OCI-LY1 (cell line): Measurements from ENCODE around the gene TNIP2.

Source experiments
- H2AFZ ChIP-seq: fragments of 200-600 bp; sonication (generic), shearing (Covaris generic); 2 replicates; pipeline ENCODE4 v1.6.0; 2014; ENCODE audit warnings: antibody characterized with exemption, mild to moderate bottlenecking, low read length
- H3F3A ChIP-seq: fragments of 200-600 bp; sonication (generic), shearing (Covaris generic); 2 replicates; pipeline ENCODE4 v1.6.0; 2014; ENCODE audit warnings: mild to moderate bottlenecking, antibody characterized with exemption, low read length, moderate library complexity; ENCODE audit not compliant: insufficient read depth
- H3K27ac ChIP-seq: fragments of 200-600 bp; sonication (generic); 2 replicates; pipeline ENCODE4 v1.5.1; 2014; ENCODE audit warnings: low read length, mixed run types, mild to moderate bottlenecking, low read depth; ENCODE audit not compliant: poor library complexity, severe bottlenecking
- H3K27me3 ChIP-seq: fragments of 200-600 bp; sonication (generic); 2 replicates; pipeline ENCODE4 v1.6.0; 2014; ENCODE audit warnings: antibody characterized with exemption, mild to moderate bottlenecking, low read length, moderate library complexity; ENCODE audit not compliant: insufficient read depth
- H3K36me3 ChIP-seq: fragments of 200-600 bp; sonication (generic); 2 replicates; pipeline ENCODE4 v1.6.1; 2014; ENCODE audit warnings: mild to moderate bottlenecking, antibody characterized with exemption, low read length, moderate library complexity, mixed read lengths; ENCODE audit not compliant: insufficient read depth
- H3K4me1 ChIP-seq: fragments of 200-600 bp; sonication (generic); 2 replicates; pipeline ENCODE4 v1.5.1; 2014; ENCODE audit warnings: mild to moderate bottlenecking, low read length, moderate library complexity; ENCODE audit not compliant: insufficient read depth, severe bottlenecking
- H3K4me2 ChIP-seq: fragments of 200-600 bp; sonication (generic), shearing (Covaris generic); 2 replicates; pipeline ENCODE4 v1.6.1; 2014; ENCODE audit warnings: low read length
- H3K4me3 ChIP-seq: fragments of 200-600 bp; sonication (generic); 2 replicates; pipeline ENCODE4 v1.5.1; 2014; ENCODE audit warnings: low read length, low read depth, mild to moderate bottlenecking, mixed read lengths; ENCODE audit not compliant: poor library complexity, severe bottlenecking
- H3K79me2 ChIP-seq: fragments of 200-600 bp; shearing (Covaris generic); 2 replicates; pipeline ENCODE4 v1.6.1; 2016; ENCODE audit warnings: mixed run types, low read length, mixed read lengths; ENCODE audit not compliant: insufficient read depth
- H3K9ac ChIP-seq: fragments of 200-600 bp; sonication (generic), shearing (Covaris generic); 2 replicates; pipeline ENCODE4 v1.6.1; 2014; ENCODE audit warnings: mild to moderate bottlenecking, low read length, mixed read lengths
- H3K9me2 ChIP-seq: fragments of 200-600 bp; sonication (generic), shearing (Covaris generic); 2 replicates; pipeline ENCODE4 v1.6.1; 2014; ENCODE audit warnings: low read depth, mild to moderate bottlenecking, low read length, mixed read lengths
- H3K9me3 ChIP-seq: fragments of 200-600 bp; shearing (Covaris generic); 2 replicates; pipeline ENCODE4 v1.6.1; 2014; ENCODE audit warnings: low read length, mixed read lengths
- H4K20me1 ChIP-seq: fragments of 200-600 bp; sonication (generic), shearing (Covaris generic); 2 replicates; pipeline ENCODE4 v1.6.0; 2016; ENCODE audit warnings: mild to moderate bottlenecking, low read length; ENCODE audit not compliant: insufficient read depth
- EZH2 ChIP-seq: fragments of 200-600 bp; sonication (generic), shearing (Covaris generic); IDR thresholded peaks from 2 replicates; pipeline ENCODE4 v1.8.0; 2017; ENCODE audit warnings: borderline replicate concordance, mixed run types, mild to moderate bottlenecking, antibody characterized with exemption, low read length, moderate library complexity, mixed read lengths
- TF ChIP-seq, protein P1 (sequence below): fragments of 200-600 bp; sonication (generic), shearing (Covaris generic); IDR thresholded peaks from 2 replicates; pipeline ENCODE4 v1.5.1; 2017; ENCODE audit warnings: mild to moderate bottlenecking, antibody characterized with exemption, low read length, moderate library complexity, mixed read lengths

Gene TNIP2

DNA sequence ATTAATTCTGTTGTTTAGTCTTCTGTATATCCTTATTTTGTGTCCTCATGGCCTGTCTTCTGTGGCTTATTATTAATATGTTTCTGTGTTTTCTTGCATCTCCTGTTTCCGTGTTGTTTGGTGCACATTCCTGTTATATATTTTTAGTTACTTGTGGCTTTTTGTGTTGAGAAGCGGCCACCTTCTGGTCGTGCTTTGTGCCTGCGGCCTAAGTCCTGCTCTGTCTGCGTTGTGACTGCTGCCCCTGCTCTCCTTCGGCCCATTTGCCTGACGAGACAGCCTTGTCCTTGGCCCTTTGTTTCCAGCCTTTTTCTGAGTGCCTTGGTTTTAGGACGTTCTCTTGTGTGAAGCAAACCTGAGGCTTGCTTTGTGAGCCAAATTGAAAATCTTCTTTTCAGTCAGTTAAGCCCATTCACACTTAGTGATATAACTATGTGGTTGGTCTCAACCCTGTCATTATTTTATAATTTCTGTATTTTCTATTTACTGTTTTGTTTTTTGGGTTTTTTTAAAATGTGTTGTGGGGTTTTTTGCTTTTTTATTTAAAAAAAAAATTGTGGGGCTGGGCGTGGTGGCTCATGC is 43.8 kb downstream of the TNIP2 start:
- no peak overlapping the region for H3K4me2 ChIP-seq
- 0 out of 2 replicates have a peak, but pooled peaks cover 4% of the 10 kb centered on the region for H3K36me3 ChIP-seq
- H3K27ac ChIP-seq: no peak overlapping the region
- H3K9me3 ChIP-seq: no peaks in the 10 kb centered on the region
- peaks cover 7% of the 10 kb centered on the region for H3K4me1 ChIP-seq
- no peaks in the 10 kb centered on the region for H4K20me1 ChIP-seq
- H3F3A ChIP-seq: no peaks in the 10 kb centered on the region
- H3K4me3 ChIP-seq: no peak overlapping the region
- TF ChIP-seq, protein P1, sequence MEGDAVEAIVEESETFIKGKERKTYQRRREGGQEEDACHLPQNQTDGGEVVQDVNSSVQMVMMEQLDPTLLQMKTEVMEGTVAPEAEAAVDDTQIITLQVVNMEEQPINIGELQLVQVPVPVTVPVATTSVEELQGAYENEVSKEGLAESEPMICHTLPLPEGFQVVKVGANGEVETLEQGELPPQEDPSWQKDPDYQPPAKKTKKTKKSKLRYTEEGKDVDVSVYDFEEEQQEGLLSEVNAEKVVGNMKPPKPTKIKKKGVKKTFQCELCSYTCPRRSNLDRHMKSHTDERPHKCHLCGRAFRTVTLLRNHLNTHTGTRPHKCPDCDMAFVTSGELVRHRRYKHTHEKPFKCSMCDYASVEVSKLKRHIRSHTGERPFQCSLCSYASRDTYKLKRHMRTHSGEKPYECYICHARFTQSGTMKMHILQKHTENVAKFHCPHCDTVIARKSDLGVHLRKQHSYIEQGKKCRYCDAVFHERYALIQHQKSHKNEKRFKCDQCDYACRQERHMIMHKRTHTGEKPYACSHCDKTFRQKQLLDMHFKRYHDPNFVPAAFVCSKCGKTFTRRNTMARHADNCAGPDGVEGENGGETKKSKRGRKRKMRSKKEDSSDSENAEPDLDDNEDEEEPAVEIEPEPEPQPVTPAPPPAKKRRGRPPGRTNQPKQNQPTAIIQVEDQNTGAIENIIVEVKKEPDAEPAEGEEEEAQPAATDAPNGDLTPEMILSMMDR: peak; percentile 31; the same call in 1 of the 2 replicates
- TF ChIP-seq EZH2: no peak
- H3K79me2 ChIP-seq: no peaks in the 10 kb centered on the region
- no peak overlapping the region for H3K9ac ChIP-seq
- no peaks in the 10 kb centered on the region for H3K27me3 ChIP-seq
- no peaks in the 10 kb centered on the region for H3K9me2 ChIP-seq
- H2AFZ ChIP-seq: no peak overlapping the region

DNA sequence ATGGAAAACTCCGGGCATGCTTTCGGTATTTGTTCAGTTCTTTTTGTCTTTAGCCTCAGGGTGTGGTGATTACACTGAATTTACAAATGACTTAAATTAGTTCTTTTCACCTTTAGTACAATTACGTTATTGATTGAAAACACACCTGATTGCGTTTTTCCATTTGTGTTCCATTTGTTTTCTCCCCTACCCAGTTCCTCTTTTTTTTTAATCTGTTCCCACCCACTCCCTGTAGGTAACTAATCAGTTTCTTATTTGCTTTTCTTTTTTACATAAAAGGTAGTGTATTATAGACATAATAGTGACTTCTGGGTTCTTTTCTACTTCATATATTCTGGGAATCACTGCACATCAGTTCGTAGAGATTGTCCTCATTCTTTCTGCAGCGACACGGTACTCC is 53.4 kb downstream of the TNIP2 start:
- H3K4me2 ChIP-seq: no peak overlapping the region
- no peaks in the 10 kb centered on the region for H3K27me3 ChIP-seq
- H3K4me3 ChIP-seq: no peak overlapping the region
- H3K4me1 ChIP-seq: peaks cover 15% of the 10 kb centered on the region
- peaks cover 34% of the 10 kb centered on the region for H3K36me3 ChIP-seq
- H4K20me1 ChIP-seq: no peaks in the 10 kb centered on the region
- H3K9ac ChIP-seq: no peak overlapping the region
- H2AFZ ChIP-seq: no peak overlapping the region
- no peaks in the 10 kb centered on the region for H3K79me2 ChIP-seq
- H3K9me3 ChIP-seq: no peaks in the 10 kb centered on the region
- no peak overlapping the region for H3K27ac ChIP-seq
- no peaks in the 10 kb centered on the region for H3K9me2 ChIP-seq
- H3F3A ChIP-seq: no peaks in the 10 kb centered on the region
- TF ChIP-seq, protein P1: no peak
- TF ChIP-seq EZH2: no peak

DNA sequence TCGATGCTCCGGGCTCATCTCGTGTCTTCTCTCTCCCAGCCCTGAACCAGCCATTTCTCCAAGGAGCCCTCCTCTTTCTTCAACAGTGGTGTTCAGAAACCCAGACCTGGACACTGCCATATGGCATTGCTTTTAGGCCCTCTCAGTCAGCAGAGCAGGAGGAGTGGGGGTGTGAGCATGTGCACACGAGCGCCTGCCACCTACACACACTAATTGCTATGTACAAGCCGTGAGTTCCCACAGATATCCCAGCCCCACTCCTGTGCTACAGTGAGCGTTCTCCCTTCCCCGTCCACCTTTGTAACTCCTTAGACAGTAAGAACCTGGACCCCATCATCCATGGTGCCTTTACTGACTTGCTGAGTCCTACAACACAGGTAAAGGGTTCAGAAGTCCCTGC is 53.8 kb downstream of the TNIP2 start:
- no peak overlapping the region for H3K4me2 ChIP-seq
- no peak for TF ChIP-seq EZH2
- TF ChIP-seq, protein P1: no peak
- no peak overlapping the region for H3K4me3 ChIP-seq
- no peaks in the 10 kb centered on the region for H3K9me3 ChIP-seq
- H4K20me1 ChIP-seq: no peaks in the 10 kb centered on the region
- peaks cover 37% of the 10 kb centered on the region for H3K36me3 ChIP-seq
- no peaks in the 10 kb centered on the region for H3F3A ChIP-seq
- H3K27me3 ChIP-seq: no peaks in the 10 kb centered on the region
- H3K9ac ChIP-seq: no peak overlapping the region
- no peak overlapping the region for H2AFZ ChIP-seq
- H3K4me1 ChIP-seq: peaks cover 19% of the 10 kb centered on the region
- H3K79me2 ChIP-seq: no peaks in the 10 kb centered on the region
- H3K9me2 ChIP-seq: no peaks in the 10 kb centered on the region
- no peak overlapping the region for H3K27ac ChIP-seq
